HG02943 (cell line): ENCODE data around the gene VPS51.
A peak's percentile ranks its signal among the peaks of the same experiment; 100 is the strongest.

ENCODE experiments used
- ATAC-seq: cut with Tn5 transposase; IDR thresholded peaks from one replicate; pipeline ENCODE4 v1.9.1; 2021; ENCODE audit warnings: mild to moderate bottlenecking, low read depth, moderate library complexity; ENCODE audit not compliant: unreplicated experiment

VPS51 gene

DNA sequence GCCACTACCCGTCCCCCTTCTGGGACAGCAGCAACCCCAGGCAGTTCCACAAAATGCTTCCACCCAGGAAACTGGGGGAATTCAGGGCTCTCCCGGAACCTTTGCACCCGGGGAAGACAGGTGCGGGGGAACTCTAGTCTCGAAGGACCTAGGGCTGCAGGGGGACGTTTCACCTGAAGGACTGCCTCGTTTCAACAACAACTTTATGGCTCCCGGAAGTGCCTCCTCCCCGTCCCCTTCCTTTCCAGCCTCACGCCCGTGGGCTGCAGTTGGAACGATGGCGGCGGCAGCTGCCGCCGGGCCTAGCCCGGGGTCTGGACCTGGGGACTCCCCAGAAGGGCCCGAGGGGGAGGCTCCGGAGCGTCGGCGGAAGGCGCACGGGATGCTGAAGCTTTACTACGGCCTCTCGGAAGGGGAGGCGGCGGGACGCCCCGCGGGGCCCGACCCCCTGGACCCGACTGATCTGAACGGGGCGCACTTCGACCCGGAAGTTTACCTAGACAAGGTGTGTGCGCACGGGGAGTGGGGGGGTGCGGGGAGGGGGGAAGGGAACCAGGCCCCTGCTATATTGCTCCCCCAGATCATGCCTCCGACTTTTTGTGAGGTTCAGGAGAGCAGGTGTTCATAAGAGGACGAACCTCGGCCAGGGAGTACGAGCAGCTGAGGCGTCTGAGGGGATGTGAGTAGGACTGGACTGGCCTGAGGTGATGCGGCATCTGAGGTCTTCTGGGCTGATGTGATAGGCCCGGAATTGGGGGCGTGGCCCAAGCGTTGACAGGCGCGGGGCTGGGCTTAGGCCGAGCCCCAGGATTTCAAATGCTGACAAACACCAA, at the start of gene VPS51:
TSS of gene VPS51 (plus strand) at position 241 of the 833 bp plus-strand sequence. CDS start at position 278, 37 bp downstream.
- peak; percentile 79 for ATAC-seq

DNA sequence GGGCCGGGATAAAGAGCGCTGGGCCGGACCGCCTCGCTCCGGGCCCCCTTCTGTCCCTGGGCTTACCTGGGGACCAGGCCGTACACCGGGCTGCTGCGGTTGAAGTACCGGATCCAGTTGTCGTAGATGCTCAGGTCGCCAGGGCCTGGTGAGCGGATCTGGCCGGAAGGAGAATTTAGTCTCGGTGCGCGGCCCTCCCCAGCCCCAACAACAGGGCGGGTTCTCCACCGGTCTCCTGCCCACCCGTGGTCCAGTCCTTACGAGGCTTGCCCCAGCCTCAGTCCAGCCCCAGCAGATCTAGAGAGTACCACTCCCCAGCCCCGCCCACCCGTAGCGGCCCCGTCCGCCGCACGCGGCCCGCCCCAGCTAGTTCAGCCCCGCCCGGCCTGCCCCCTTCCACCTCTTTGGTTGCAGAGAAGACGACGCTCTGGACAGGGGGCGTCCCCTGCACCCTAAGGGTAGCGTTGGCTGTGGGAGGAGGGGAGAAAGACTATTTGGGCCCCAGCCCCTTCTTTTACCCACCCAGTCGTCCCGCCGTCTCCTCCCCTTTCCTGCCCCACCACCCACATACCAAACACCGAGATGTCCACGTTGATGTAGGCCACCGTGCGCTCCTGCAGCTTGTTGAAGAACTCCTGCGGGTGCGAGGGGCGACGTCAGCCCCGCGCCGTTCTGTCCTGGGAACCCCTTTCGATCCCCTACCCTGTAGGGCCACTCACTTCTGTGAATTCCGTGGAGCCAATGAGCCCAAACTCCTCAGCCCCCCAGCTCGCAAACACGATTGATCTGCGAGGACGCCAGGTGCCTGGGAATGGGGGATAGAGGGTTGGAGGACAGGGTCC, 48.2 kb upstream of the VPS51 start:
- no peak for ATAC-seq

DNA sequence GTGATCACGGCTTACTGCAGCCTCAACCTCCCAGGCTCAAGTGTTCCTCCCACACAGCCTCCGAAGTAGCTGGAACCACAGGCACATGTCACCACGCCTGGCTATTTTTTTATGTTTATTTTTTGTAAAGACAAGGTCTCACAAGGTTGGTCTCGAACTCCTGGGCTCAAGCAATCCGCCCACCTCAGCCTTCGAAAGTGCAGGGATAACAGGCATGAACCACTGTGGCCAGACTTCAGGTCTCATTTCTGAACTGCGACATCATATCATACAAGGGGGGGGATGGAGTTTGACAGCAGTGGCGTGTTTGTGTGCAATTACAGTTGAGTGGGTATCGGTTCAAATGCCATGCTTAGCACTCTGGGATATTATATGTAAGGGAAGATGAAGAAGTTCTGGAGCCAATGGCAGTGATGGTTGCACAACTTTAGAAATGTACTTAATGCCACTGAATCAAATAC, 44.6 kb upstream of the VPS51 start:
- ATAC-seq: no peak

DNA sequence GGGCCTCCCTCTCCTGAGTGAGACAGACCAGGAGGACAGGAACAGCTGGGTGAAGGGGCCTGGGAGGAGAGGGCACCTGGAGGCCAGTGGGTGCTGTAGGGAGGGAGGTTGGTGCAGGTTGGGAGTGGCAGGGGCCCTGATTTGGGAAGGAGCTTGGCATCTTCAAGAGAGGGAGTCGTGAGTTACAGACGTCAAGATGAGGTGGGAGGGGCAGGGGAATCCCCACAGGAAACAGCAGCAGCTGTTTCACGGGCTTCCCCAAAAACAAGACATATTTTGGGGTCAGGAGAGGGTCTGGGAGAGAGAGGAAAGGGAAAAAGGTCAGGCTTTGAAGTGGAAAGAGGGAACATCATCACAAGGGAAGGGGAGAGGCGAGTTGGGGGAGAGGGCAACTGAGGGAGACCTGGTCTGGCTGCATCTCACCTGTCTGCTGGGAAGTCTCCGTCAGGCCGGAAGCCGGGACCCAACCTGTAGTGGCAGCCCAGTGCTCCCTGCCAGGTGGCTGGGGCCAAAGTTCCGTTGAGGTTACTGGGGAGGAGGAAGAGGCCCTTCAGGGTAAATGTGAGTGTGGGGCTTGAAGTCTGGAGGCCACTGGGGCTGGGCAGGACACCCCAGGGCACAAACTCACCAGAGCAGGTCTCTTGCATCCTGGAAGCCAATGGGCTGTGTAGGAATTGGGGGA, 42.0 kb upstream of the VPS51 start:
- no peak for ATAC-seq

DNA sequence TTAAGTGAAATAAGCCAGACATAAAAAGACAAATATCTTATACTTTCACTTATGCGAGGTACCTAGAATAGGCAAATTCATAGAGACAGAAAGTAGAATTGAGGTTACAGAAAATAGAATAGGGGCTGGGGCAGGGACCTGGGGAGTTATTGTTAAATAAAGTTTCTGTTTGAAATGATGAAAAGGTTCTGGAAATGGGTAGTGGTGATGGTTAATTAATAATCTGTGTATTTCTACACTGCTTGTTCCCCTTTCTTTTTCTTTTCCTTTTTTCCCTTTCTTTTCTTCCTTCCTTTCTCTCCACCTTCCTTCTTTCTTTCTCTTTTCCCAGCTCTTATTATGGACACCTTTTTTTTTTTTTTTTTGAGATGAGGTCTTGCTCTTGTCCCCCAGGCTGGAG, 40.5 kb upstream of the VPS51 start:
- no peak for ATAC-seq

DNA sequence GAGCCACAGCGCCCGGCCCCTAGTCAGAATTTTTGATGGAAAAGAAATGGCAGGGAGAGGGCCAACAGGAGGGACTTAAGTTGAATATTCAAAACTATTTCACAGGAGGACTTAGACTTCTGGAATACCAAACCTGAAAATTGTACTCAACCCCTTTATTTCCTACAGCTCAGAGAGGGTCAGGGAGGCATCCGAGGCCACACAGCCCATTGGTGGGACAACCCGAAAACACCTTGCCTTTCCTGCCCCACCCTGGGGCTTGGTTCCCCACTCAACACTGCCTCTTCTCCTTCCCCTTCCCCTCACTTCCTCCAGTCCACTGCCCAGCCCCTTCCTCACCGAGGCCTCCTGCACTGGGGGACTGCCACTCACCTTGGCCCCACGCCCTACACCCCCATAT, 39.0 kb upstream of the VPS51 start:
- no peak for ATAC-seq

DNA sequence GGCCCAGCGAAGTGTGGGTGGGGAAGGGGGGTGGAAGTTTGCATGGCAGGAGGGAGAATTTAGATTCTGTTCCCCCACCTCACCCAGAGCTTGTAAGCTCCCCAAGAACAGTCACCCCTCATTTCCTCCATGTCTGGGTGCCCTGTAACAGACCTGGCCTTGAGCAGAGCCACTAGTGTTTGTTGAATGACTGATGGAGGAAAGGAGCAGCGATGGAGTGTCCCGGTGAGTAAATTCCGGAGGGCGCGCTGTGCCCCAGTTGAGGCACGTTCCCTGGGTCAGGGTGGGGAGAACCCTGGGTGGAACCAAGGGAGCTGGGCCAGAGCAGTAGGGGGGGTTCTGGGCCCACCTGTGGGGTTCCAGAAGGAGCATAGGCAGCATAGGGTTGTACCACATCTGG, 38.5 kb upstream of the VPS51 start:
- ATAC-seq: no peak

DNA sequence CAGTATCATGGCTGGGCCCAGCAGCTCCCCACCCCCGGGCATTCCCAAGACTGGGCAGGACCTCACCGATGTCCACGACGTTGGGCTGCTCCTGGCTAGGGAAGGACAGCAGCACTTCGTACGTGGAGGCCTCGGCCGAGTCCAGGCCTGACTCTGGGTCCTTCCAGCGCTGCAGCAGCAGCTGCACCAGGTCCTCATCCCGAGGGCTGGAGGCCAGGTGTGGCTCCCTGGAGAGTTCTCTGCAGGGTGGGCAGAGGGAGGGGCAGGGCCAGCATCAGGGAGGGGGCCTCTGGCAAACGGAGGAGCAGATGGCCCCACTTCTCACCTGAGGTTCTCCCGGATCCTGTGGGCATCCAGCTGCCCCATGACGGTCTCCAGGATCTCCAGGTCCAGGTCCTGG, 38.0 kb upstream of the VPS51 start:
- ATAC-seq: no peak

DNA sequence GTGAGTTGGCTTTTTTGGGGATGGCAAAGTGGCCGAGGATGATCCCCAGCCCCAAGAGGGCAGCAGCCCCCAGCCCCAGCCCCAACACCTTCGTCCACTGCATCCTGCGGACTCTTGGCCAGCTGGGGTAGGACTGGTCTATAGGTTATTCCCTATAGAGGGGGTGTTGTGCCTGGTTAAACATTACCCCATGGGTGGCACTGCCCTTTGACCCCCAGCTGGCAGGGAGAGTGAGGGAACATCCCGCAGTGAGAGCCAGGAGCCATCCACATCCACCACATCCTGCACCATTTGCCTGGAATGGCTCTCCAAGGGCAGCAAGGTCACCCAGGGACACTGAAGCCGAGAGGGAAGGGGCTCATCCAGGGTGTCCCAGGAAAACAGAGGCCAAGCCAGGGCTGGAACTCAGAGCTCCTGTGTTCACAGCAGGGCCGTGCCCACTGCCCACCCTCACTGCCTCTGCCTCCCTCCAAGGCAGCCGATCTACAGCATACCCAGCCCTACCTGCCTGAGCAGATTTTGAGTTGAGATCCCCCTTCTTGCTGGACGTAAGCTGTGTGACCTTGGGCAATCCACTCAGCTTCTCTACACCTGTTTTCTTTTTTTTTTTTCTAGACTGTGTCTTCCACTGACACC, 37.5 kb upstream of the VPS51 start, which contains the start of gene NAALADL1:
TSS of gene NAALADL1 (minus strand) at position 135 of the 636 bp plus-strand sequence. CDS start at position 103, 32 bp downstream.
- no peak for ATAC-seq

DNA sequence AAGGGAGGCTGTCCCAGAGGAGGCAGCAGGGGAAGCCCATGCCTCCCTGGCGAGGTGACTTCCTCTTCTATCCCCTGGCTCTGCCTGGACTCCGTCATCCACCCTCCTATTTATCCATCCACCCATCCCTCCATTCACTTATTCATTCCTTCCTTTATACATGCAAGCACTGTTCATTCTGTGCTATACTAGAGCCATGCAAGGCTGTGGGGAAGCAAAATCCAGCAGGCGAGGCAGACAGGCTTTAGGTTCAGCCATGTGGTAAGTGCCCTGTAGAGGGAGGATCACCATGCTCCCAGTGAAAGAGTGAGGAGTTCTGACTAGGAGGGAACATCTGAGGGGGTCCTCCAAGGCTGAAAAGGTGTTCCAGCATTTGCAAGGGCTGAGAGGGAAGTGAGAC, 36.5 kb upstream of the VPS51 start:
- no peak for ATAC-seq

DNA sequence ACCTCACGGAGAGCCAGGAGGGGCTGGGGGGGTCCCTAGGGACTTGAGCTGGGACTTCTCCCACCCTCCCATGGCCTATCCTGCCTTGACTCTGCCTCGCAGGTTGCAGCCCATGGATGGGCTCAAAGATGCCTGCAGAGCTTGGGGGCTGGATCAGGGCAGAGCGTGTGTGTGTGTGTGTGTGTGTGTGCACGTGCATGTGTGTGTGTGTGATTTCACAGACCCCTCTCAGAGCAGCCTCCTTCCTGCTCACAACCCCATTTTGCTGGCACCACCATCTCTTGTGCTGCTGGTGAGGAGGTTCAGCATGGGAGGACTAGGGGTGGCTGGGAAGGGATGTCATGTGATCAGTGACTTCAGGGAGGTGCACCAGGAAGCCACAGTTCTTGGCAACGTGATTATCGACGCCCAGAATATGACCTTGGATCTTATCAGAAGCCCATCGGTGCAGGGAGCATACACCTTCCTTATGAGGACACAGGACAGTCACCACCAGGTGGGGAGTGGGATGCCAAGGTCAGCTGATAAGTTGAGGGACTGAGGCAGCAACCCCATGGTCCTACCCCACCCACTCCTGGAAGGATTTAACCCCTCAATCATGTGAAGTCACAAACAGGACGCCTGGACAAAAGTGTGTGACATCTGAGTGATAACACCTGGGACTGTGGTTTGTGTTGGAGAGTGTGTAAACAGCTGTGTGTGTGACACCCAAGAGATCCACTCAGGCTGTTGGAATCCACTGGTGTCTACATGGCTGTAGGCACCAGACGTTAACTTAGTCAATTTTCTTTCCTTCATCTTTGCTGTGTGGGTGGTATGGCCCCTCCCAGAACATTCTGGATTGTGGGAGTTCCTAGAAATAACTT, 35.8 kb upstream of the VPS51 start:
- no peak for ATAC-seq

DNA sequence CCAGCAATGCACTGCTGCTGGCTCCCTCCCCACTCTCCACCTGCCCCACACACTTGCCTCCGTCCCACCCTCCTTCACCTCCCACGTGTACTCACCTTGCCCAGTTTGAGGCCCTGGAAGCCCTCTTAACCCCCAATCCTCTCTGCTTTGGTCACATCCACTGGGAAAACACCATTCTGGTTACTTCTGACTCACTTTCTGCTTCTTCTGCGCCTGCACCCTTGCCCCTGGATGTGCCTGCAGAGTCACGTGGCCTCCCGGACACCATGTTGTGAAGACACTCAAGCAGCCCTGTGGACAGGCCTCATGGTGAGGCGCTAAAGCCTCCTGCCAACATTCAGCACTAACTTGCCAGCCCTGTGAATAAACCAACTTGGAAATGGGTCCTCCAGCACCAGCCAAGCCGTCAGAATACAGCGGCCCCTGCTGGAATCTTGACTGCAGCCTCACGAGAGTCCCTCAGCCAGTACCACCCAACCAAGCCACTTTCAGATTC, 35.1 kb upstream of the VPS51 start:
- no peak for ATAC-seq

DNA sequence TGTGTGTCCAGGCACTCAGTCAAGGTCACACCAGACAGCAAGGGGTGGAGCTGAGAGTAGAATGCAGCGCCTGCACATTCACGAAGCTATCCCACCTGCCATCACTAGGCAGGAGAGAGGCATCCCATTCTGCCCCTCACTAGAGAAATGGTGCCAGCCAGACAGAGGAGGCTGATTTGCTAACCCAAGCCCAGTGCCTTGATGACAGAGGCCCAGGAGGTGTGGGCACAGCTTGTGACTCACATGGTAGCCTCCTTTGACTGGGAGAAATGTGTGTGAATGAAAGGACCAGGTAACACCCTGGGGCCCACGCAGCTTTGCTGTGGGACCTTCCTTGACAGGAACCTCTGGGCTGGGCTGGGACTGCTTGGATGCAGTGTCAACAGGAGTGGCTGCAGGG, 32.5 kb upstream of the VPS51 start:
- no peak for ATAC-seq

DNA sequence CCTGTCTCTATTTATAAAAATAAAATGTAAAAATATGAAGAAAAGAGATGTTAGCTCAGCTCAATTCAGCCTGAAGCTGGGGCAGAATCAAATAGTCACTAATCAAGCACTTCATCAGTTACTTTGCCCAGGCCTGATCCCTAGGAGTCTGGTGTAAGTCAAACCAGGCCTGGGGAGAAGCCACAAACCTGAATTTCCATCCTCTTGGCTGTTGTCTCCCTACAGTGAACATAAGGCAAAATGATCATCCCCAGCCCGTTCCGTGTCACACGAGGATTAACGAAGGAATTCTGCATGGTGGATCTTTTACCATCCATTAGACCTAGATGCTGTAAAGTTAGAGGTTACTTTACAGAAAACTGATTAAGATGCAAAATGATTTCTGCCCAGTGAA, 31.2 kb upstream of the VPS51 start:
- no peak for ATAC-seq

DNA sequence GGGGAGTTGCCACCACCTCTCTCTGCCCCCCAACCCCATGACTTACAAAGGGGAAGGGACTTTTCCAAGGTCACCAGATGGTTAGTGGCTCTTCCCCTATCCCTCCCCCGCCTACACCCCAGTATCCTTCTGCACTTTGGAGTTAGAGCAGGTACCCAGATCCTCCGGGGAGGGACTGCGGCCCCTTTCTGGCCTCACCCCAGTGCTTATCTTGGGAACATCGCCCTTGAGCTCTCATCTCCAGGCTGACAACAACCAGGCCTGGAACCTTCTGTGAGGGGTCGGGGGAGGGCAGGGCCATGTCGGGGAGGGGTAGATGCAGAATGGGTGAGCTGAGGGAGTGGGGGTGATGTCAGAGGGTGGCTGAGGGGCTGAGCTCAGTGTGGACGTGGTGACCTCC, 30.2 kb upstream of the VPS51 start:
- ATAC-seq: no peak

DNA sequence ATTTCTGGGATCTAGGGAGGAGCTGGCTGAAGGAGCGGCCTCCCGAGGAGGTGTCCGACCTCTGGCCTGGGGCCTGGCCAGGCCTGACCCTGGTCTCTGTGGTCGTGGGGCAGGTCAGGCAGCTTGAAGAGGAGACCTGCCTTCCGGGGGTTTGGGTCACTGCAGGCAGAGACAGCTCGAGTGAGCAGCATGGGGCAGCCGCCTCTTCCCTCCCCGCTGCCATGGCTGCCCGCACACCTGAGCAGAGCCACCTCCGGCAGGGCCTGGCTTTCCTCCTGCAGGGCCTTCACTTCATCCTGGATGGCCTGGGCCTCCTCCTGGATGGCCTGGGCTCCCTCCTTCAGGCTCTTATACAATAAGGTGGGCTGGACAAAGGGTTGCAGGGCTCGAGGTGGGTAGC, 29.7 kb upstream of the VPS51 start:
- no peak for ATAC-seq

DNA sequence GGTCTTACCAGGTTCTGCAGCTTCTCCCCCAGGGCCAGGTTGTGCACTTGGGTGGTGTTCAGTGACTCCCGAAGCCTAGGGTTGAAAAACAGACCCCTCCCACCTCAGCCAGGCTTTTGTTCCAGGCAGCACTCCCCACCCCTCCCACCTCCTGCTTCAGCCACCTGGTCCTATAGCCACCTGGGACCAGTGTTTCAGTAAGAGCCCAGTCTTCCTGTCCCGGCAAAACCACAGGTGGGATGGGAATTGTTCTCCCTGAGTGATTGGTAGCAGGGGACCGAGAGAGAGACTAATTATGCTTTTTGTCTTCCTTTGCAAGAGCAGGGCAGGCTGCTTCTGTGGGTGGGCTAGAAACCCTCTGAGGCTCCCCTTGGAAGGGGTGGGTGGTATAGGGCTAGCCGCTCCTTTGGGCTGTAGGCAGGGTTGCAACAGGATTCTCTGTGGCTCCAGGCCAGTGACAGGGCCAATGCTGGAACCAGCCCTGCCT, 29.2 kb upstream of the VPS51 start:
- no peak for ATAC-seq

DNA sequence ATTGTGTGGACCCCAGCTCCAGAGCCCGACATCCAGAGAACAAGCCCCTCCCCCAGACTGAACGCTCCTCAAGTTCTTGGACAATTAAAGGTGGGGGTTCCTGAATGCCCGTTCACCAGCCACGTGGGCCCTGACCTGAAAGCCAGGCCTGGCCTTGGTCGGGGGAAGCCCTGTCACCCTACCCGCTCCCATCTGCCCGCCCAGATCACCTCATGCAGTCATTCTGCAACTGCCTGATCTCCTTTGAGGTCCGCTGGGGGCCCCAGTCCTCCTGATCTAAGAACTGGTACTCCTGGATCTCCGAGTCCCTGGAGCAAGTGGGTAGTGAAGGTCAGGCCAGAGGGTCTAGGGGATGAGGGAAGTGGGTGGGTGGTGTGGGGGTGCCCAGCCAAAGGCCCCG, 28.6 kb upstream of the VPS51 start:
- ATAC-seq: no peak

DNA sequence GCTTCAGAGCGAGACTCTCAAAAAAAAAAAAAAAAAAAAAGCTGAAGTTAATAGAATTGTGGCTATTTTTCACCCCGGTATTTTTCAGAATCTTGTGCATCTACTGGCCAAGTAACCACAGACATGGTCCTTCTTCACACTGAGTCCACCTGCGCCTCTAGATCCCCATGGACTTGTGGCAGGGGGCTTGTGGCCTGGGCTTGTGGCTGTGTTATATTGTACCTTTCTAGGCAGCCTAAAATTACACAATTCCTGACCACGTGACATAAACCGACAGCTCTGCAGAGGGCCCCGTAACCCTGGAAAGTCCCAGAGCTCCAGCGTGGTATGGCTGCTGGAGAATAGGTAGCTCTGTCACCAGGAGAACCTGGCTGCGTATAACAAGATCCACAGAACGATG, 26.8 kb upstream of the VPS51 start:
- ATAC-seq: no peak
